B cell (primary cell): ENCODE measurements around the gene CRYBG2. TPM values are rescaled to one million over a fixed set of nuclear protein-coding genes. Genes with fewer than 3 reads are reported as not detected.

Source experiments
- ATAC-seq: fragments of 200-7000 bp; cut with Tn5 transposase; one replicate; pipeline ENCODE4 v1.10.0; 2021; ENCODE audit warnings: low read depth, mild to moderate bottlenecking, moderate number of reproducible peaks, moderate library complexity
- CTCF ChIA-PET: fragments of 350-600 bp; sonication (Branson Sonifier 250); formaldehyde crosslinking; loops from one replicate; lab custom pipeline; 2021; ENCODE audit warnings: antibody characterized with exemption, inconsistent platforms; lab: Charles Lee
- POLR2A ChIA-PET: fragments of 350-600 bp; sonication (Branson Sonifier 250); formaldehyde crosslinking; loops from one replicate; lab custom pipeline; 2021; ENCODE audit warnings: antibody characterized with exemption; lab: Charles Lee
- DNase-seq: peaks from one replicate; pipeline ENCODE4 v3.0.0; 2013
- H2AFZ ChIP-seq: 2 replicates; pipeline ENCODE4 v1.6.1; 2012; ENCODE audit warnings: mild to moderate bottlenecking, low read depth, low read length; ENCODE audit not compliant: insufficient read depth, poor library complexity, severe bottlenecking
- H3K27ac ChIP-seq, 2 donors: 1 replicate in 1 of 2; 2 replicates in 1 of 2; pipeline ENCODE4 v1.5.1; 2012 to 2013; ENCODE audit warnings: low read length in 2 of 2, mild to moderate bottlenecking in 2 of 2, moderate library complexity in 1 of 2
- H3K27me3 ChIP-seq, 4 experiments: fragments of 200-600 bp in 1 of 4; sonication (generic) in 1 of 4; replicated peaks in 1 of 4; 1 replicate in 2 of 4; 2 replicates in 2 of 4; pipeline versions ENCODE4 v1.6.1 to v1.7.0; 2013 to 2016; ENCODE audit warnings: low read length in 3 of 4, mild to moderate bottlenecking in 2 of 4, mixed read lengths in 1 of 4, moderate library complexity in 1 of 4; ENCODE audit not compliant: insufficient read depth in 4 of 4, control insufficient read depth in 3 of 4; ENCODE audit errors: control extremely low read depth in 1 of 4
- H3K36me3 ChIP-seq, 2 experiments: replicated peaks in 1 of 2; 1 replicate in 1 of 2; 2 replicates in 1 of 2; pipeline versions ENCODE4 v1.6.1 to v1.7.1; 2013; ENCODE audit warnings: low read length in 1 of 2; ENCODE audit not compliant: insufficient read depth in 2 of 2, control insufficient read depth in 1 of 2; ENCODE audit errors: control extremely low read depth in 1 of 2, extremely low read depth in 1 of 2
- H3K4me1 ChIP-seq, 2 donors: fragments of 200-600 bp in 1 of 2; sonication (generic) in 1 of 2; 1 replicate in 1 of 2; 2 replicates in 1 of 2; pipeline versions ENCODE4 v1.5.1 to v1.6.1; 2013 to 2017; ENCODE audit warnings: low read length in 2 of 2; ENCODE audit not compliant: control insufficient read depth in 2 of 2, insufficient read depth in 2 of 2
- H3K4me2 ChIP-seq: replicated peaks from 2 replicates; pipeline ENCODE3; 2012; ENCODE audit warnings: mild to moderate bottlenecking, low read depth, low read length; ENCODE audit not compliant: poor library complexity, severe bottlenecking
- H3K4me3 ChIP-seq, 5 experiments: fragments of 200-600 bp in 1 of 5; sonication (generic) in 1 of 5; 1 replicate in 3 of 5; 2 replicates in 2 of 5; pipeline versions ENCODE4 v1.5.1 to v1.7.0; 2011 to 2016; ENCODE audit warnings: low read length in 4 of 5, mild to moderate bottlenecking in 4 of 5, low read depth in 2 of 5, control low read depth in 1 of 5, moderate library complexity in 1 of 5; ENCODE audit not compliant: insufficient read depth in 1 of 5; ENCODE audit errors: control extremely low read depth in 1 of 5, extremely low read depth in 1 of 5
- H3K79me2 ChIP-seq: fragments of 200-600 bp; sonication (generic); one replicate; pipeline ENCODE4 v1.6.0; 2016; ENCODE audit warnings: low read length; ENCODE audit not compliant: control insufficient read depth, insufficient read depth
- H3K9ac ChIP-seq: fragments of 200-600 bp; sonication (generic); 2 replicates; pipeline ENCODE4 v1.6.1; 2017; ENCODE audit warnings: mild to moderate bottlenecking, low read length, moderate library complexity
- H3K9me3 ChIP-seq, 3 donors: one replicate each; pipeline versions ENCODE4 v1.6.1 to v1.7.1; 2013; ENCODE audit warnings: low read length in 2 of 3; ENCODE audit not compliant: control insufficient read depth in 2 of 3, insufficient read depth in 1 of 3; ENCODE audit errors: control extremely low read depth in 1 of 3
- H4K20me1 ChIP-seq: 2 replicates; pipeline ENCODE4 v1.6.0; 2012; ENCODE audit warnings: mild to moderate bottlenecking, low read length; ENCODE audit not compliant: insufficient read depth, control insufficient read depth, poor library complexity, severe bottlenecking
- H3K27ac Mint-ChIP-seq: one replicate; pipeline ENCODE4 v1.8.0; 2021; ENCODE audit warnings: mixed read lengths
- H3K27me3 Mint-ChIP-seq: one replicate; pipeline ENCODE4 v1.8.0; 2021; ENCODE audit warnings: mixed read lengths
- H3K4me1 Mint-ChIP-seq: one replicate; pipeline ENCODE4 v1.8.0; 2021; ENCODE audit warnings: mixed read lengths
- H3K4me3 Mint-ChIP-seq: one replicate; pipeline ENCODE4 v1.8.0; 2021; ENCODE audit warnings: mixed read lengths
- H3K9me3 Mint-ChIP-seq: one replicate; pipeline ENCODE4 v1.8.0; 2022; ENCODE audit warnings: mixed read lengths; ENCODE audit not compliant: insufficient read depth
- EZH2 ChIP-seq: IDR thresholded peaks from 2 replicates; pipeline ENCODE4 v1.6.1; 2012; ENCODE audit warnings: borderline replicate concordance, low read depth, mild to moderate bottlenecking, moderate library complexity, low read length; ENCODE audit not compliant: insufficient read depth, poor library complexity, severe bottlenecking
- WGBS: methylation state at CpG from one replicate; pipeline ENCODE4 v1.1.5; 2013; ENCODE audit warnings: missing lambda C conversion rate; ENCODE audit not compliant: insufficient coverage; 5-methylcytosine and 5-hydroxymethylcytosine counted together
- intact Hi-C: fragments of 100-400 bp; cut with micrococcal nuclease; formaldehyde crosslinking; loops from one replicate; pipeline ENCODE4 v1.10.0; 2022
- polyA plus RNA-seq: library from polyadenylated mRNA; depleted of rRNA; stranded (reverse); fragments of >200 nt; gene quantifications from 2 replicates; pipeline ENCODE4 v1.2.3, GENCODE V29; 2012
- total RNA-seq, 2 donors: library from RNA; stranded (reverse); fragments of 120-200 nt in 1 of 2; gene quantifications; 1 replicate in 1 of 2; 2 replicates in 1 of 2; pipeline versions ENCODE4 v1.2.3 to v1.2.4, GENCODE V29; 2013 to 2022
- TF ChIP-seq, protein P1 (sequence below): fragments of 200-600 bp; IDR thresholded peaks from one replicate; pipeline ENCODE4 v1.8.0; 2022; ENCODE audit warnings: antibody characterized with exemption, mild to moderate bottlenecking

CRYBG2 gene
- total and polyA plus RNA-seq, 2 donors (not counting 1 experiment from before 2014, with no cell fraction given) = 3.3 to 5.3 TPM

DNA sequence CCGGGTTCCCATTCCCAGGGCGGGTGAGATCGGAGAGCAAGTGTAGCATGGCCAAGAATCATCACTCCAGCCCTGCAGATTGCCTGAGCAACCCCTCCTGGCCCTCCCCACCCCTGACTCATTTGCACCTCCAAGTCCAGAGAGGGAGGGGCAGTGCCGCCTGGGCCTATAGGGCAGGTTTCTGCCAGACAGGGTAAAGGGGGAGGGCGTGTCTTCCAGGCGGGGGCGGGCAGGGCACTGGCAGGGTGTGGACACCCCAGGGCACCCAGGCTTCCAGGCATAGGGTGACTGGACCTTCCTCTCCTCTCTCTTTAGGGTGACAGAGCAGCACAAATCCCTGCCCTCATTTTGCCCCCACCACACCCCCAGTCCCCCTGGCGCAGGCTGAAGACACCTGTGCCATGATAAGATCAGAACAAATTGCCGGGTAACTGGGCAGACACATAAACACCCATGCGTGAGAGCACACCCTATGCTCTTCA is 3.2 kb upstream of the CRYBG2 start:
- Histone ChIP-seq H3K27me3 (peaks cover 0 to 35% (median 8%) of the 10 kb centered on the region in 4 experiments), H3K4me2 (no peak overlapping the region), H3K27ac (no peak overlapping the region), H4K20me1 (no peaks in the 10 kb centered on the region), H3K9ac (no peak overlapping the region), H3K9me3 (peaks cover 0 to 11% (median 0%) of the 10 kb centered on the region in 3 donors), H3K79me2 (no peaks in the 10 kb centered on the region), H3K36me3 (no peaks in the 10 kb centered on the region), H3K4me3 (no peak overlapping the region), H2AFZ (no peak overlapping the region), H3K4me1 (peaks cover 18 to 20% of the 10 kb centered on the region in 2 donors)
- intact Hi-C loops = no loop called here
- CTCF ChIA-PET = interaction anchor here (2.1 kb wide), 1 partner anchor 82 kb away, joined by 10 read pairs; no protein-coding TSS in a partner anchor
- Mint-ChIP-seq H3K4me1 (peaks cover 27% of the 10 kb centered on the region), H3K4me3 (no peak overlapping the region), H3K9me3 (no peaks in the 10 kb centered on the region), H3K27me3 (peaks cover 23% of the 10 kb centered on the region), H3K27ac (no peak overlapping the region)
- POLR2A ChIA-PET = no interaction called here
- TF ChIP-seq EZH2 = no peak
- TF ChIP-seq, protein P1, sequence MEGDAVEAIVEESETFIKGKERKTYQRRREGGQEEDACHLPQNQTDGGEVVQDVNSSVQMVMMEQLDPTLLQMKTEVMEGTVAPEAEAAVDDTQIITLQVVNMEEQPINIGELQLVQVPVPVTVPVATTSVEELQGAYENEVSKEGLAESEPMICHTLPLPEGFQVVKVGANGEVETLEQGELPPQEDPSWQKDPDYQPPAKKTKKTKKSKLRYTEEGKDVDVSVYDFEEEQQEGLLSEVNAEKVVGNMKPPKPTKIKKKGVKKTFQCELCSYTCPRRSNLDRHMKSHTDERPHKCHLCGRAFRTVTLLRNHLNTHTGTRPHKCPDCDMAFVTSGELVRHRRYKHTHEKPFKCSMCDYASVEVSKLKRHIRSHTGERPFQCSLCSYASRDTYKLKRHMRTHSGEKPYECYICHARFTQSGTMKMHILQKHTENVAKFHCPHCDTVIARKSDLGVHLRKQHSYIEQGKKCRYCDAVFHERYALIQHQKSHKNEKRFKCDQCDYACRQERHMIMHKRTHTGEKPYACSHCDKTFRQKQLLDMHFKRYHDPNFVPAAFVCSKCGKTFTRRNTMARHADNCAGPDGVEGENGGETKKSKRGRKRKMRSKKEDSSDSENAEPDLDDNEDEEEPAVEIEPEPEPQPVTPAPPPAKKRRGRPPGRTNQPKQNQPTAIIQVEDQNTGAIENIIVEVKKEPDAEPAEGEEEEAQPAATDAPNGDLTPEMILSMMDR = no peak
- DNase-seq (no peak), ATAC-seq (no peak)
- WGBS = 91% methylated on average over 6 of the region's 10 CpGs

DNA sequence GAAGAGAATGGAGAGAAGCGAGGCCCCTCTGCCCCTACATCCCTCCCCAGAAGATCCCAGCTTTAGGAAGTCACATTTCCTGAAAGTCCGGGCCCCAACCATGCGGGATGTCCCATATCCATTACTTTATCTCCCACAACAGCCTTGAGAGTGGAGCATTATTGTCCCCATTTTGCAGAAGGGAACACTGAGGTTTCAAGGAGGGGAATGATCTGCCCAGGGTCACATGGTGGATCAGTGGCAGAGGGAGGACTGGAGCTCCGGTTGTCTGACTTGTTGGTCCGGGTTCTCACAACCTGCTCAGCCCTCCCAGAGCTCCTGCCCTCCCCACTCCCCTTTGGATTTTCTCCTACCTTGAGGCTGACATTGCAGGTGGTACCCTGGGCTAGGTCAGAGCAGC is 2.2 kb upstream of the CRYBG2 start:
- intact Hi-C loops = no loop called here
- H3K4me1 Mint-ChIP-seq = peaks cover 19% of the 10 kb centered on the region
- H3K36me3 ChIP-seq = no peaks in the 10 kb centered on the region
- no peak overlapping the region for H3K27ac Mint-ChIP-seq
- peaks cover 0 to 11% (median 0%) of the 10 kb centered on the region in 3 donors for H3K9me3 ChIP-seq
- CTCF ChIA-PET = no interaction called here
- no peak overlapping the region for H3K27ac ChIP-seq
- DNase-seq (no peak), ATAC-seq (no peak)
- H3K4me2 ChIP-seq = no peak overlapping the region
- WGBS = 83% methylated on average over 2 of the region's 5 CpGs
- TF ChIP-seq, protein P1 = no peak
- H3K79me2 ChIP-seq = no peaks in the 10 kb centered on the region
- H3K4me3 ChIP-seq = no peak overlapping the region
- no peaks in the 10 kb centered on the region for H3K9me3 Mint-ChIP-seq
- peaks cover 0 to 32% (median 7%) of the 10 kb centered on the region in 4 experiments for H3K27me3 ChIP-seq
- no peak overlapping the region for H3K9ac ChIP-seq
- H4K20me1 ChIP-seq = no peaks in the 10 kb centered on the region
- POLR2A ChIA-PET = interaction anchor here (0.5 kb wide), 1 partner anchor 9 kb away, joined by 7 read pairs; no protein-coding TSS in a partner anchor
- no peak overlapping the region for H2AFZ ChIP-seq
- H3K27me3 Mint-ChIP-seq = peaks cover 22% of the 10 kb centered on the region
- no peak overlapping the region for H3K4me3 Mint-ChIP-seq
- peaks cover 14 to 15% of the 10 kb centered on the region in 2 donors for H3K4me1 ChIP-seq
